ENCODE measurements around the gene LRRC2.

GRCh38 chr3:46519952-46520351, 46.1 kb downstream of the LRRC2 start:
- TF ChIP-seq, protein P1, sequence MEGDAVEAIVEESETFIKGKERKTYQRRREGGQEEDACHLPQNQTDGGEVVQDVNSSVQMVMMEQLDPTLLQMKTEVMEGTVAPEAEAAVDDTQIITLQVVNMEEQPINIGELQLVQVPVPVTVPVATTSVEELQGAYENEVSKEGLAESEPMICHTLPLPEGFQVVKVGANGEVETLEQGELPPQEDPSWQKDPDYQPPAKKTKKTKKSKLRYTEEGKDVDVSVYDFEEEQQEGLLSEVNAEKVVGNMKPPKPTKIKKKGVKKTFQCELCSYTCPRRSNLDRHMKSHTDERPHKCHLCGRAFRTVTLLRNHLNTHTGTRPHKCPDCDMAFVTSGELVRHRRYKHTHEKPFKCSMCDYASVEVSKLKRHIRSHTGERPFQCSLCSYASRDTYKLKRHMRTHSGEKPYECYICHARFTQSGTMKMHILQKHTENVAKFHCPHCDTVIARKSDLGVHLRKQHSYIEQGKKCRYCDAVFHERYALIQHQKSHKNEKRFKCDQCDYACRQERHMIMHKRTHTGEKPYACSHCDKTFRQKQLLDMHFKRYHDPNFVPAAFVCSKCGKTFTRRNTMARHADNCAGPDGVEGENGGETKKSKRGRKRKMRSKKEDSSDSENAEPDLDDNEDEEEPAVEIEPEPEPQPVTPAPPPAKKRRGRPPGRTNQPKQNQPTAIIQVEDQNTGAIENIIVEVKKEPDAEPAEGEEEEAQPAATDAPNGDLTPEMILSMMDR (IDR thresholded peaks at IDR 0.05) = no peak
- no peak for TF ChIP-seq EP300 (IDR thresholded peaks at IDR 0.05)
